ENCODE results near the gene ITIH1.
"Not testable (repeated sequence)": the region's sequence is repeated elsewhere in the genome, so short reads cannot be mapped to it uniquely, and the experiment has no call there.

The ITIH1 gene

GRCh38 chr3:52774066-52774713 is 3.2 kb upstream of the ITIH1 start:
- DNase-seq (ENCODE audit: low spot score) = no peak

GRCh38 chr3:52774901-52775864 is 2.2 kb upstream of the ITIH1 start:
- DNase-seq (ENCODE audit: low spot score) = no peak

- DNase-seq (ENCODE audit: low spot score) = no peak
Measured at GRCh38 chr3:52775877-52776276, 1.5 kb upstream of the ITIH1 start.

GRCh38 chr3:52776486-52776885 is 913 bp upstream of the ITIH1 start:
- DNase-seq (ENCODE audit: low spot score) = not testable (repeated sequence)

GRCh38 chr3:52777959-52778805 is 783 bp downstream of the ITIH1 start:
- DNase-seq (ENCODE audit: low spot score) = no peak

- DNase-seq (ENCODE audit: low spot score) = no peak
Measured at GRCh38 chr3:52779011-52779836, 1.8 kb downstream of the ITIH1 start.

GRCh38 chr3:52779837-52780585 is 2.6 kb downstream of the ITIH1 start:
- no peak for DNase-seq (ENCODE audit: low spot score)

- DNase-seq (ENCODE audit: low spot score) = no peak
Measured at GRCh38 chr3:52781741-52782140, 4.3 kb downstream of the ITIH1 start.

- no peak for DNase-seq (ENCODE audit: low spot score)
Measured at GRCh38 chr3:52782412-52783210, 5.2 kb downstream of the ITIH1 start.

GRCh38 chr3:52783211-52783555 is 5.8 kb downstream of the ITIH1 start:
- no peak for DNase-seq (ENCODE audit: low spot score)

GRCh38 chr3:52784021-52784621 is 6.7 kb downstream of the ITIH1 start:
- DNase-seq (ENCODE audit: low spot score) = no peak

- DNase-seq (ENCODE audit: low spot score) = no peak
Measured at GRCh38 chr3:52784931-52785590, 7.7 kb downstream of the ITIH1 start.

GRCh38 chr3:52786330-52787215 is 9.2 kb downstream of the ITIH1 start:
- DNase-seq (ENCODE audit: low spot score) = no peak

GRCh38 chr3:52787246-52787645 is 9.8 kb downstream of the ITIH1 start:
- no peak for DNase-seq (ENCODE audit: low spot score)

- no peak for DNase-seq (ENCODE audit: low spot score)
Measured at GRCh38 chr3:52787672-52788625, 10.6 kb downstream of the ITIH1 start.

GRCh38 chr3:52788890-52789745 is 11.7 kb downstream of the ITIH1 start:
- DNase-seq (ENCODE audit: low spot score) = no peak

Measured in RKO (cell line).